ENCODE measurements around the gene PTPN3. TPM values are rescaled to one million over a fixed set of nuclear protein-coding genes. Genes with fewer than 3 reads are reported as not detected.
"Not testable (repeated sequence)": the region's sequence is repeated elsewhere in the genome, so short reads cannot be mapped to it uniquely, and the experiment has no call there.

Gene PTPN3
- total RNA-seq, 2 experiments from 2014 or later, result not detected

DNA sequence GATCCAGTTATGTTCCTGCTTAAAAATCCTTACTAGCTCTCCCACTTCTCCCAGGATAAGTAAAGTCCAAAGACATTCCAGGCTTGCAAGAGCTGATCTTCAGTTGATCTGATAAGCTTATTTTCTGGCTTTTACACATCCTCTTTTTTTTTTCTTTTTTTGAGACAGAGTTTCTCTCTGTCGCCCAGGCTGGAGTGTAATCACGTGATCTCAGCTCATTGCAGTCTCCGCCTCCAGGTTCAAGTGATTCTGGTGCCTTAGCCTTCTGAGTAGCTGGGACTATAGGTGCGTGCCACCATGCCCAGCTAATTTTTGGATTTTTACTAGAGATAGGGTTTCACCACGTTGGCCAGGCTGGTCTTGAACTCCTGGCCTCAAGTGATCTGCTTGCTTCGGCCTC lies 37.3 kb upstream of the PTPN3 start:
- TF ChIP-seq, protein P1, sequence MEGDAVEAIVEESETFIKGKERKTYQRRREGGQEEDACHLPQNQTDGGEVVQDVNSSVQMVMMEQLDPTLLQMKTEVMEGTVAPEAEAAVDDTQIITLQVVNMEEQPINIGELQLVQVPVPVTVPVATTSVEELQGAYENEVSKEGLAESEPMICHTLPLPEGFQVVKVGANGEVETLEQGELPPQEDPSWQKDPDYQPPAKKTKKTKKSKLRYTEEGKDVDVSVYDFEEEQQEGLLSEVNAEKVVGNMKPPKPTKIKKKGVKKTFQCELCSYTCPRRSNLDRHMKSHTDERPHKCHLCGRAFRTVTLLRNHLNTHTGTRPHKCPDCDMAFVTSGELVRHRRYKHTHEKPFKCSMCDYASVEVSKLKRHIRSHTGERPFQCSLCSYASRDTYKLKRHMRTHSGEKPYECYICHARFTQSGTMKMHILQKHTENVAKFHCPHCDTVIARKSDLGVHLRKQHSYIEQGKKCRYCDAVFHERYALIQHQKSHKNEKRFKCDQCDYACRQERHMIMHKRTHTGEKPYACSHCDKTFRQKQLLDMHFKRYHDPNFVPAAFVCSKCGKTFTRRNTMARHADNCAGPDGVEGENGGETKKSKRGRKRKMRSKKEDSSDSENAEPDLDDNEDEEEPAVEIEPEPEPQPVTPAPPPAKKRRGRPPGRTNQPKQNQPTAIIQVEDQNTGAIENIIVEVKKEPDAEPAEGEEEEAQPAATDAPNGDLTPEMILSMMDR (conservative IDR thresholded peaks at IDR 0.05; ENCODE audit: low read length), result no peak
- no peak for TF ChIP-seq EZH2phosphoT487 (IDR thresholded peaks at IDR 0.05; ENCODE audit: borderline replicate concordance, low read depth, low read length)
- Histone ChIP-seq H3K4me1 (ENCODE audit: insufficient read depth, low read length, poor library complexity, severe bottlenecking) (no peaks in the 10 kb centered on the region), H3K9me2 (ENCODE audit: insufficient read depth, low read length) (no peaks in the 10 kb centered on the region), H3K36me3 (ENCODE audit: insufficient read depth, low read length) (no peaks in the 10 kb centered on the region), H2AFZ (ENCODE audit: low read length) (no peak overlapping the region), H3K4me2 (ENCODE audit: low read length) (no peak overlapping the region), H4K20me1 (ENCODE audit: insufficient read depth, low read length) (no peaks in the 10 kb centered on the region), H3K27ac (ENCODE audit: low read depth, low read length, poor library complexity, severe bottlenecking) (no peak overlapping the region), H3K79me2 (ENCODE audit: insufficient read depth, low read depth, low read length) (no peaks in the 10 kb centered on the region), H3K9me3 (ENCODE audit: low read length) (no peaks in the 10 kb centered on the region), H3K4me3 (ENCODE audit: low read depth, low read length, poor library complexity, severe bottlenecking) (no peak overlapping the region)
- DNase-seq (ENCODE audit: low spot score), result no peak
- no TSS peak for BruUV-seq (replicated peaks)
- intact Hi-C loops (cut with micrococcal nuclease; ENCODE audit: unreplicated experiment), result no loop called here
- ChIA-PET POLR2A (no interaction called here), CTCF (ENCODE audit: unreplicated experiment) (no interaction called here)

DNA sequence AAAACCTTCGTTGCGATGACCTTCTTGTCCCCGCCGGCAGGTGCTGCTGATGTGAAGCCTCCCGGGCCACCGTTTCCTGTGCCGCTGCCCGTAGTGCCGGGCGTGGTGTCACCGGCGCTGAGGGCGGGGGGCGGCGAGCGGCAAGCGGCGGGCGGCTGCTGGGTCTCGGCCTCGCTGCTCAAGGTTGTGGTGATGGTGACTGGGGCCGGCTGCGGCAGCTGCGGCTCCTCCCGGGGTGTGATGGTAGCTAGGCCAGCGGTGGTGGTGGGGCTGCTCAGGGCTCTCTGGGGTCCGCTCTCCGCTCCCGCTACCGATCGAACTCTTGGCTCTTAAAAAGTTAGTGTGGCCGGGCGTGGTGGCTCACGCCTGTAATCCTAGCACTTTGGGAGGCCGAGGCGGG lies 36.0 kb upstream of the PTPN3 start:
- Histone ChIP-seq H3K4me3 (ENCODE audit: low read depth, low read length, poor library complexity, severe bottlenecking) (no peak overlapping the region), H2AFZ (ENCODE audit: low read length) (no peak overlapping the region), H3K4me2 (ENCODE audit: low read length) (no peak overlapping the region), H4K20me1 (ENCODE audit: insufficient read depth, low read length) (no peaks in the 10 kb centered on the region), H3K9me3 (ENCODE audit: low read length) (no peaks in the 10 kb centered on the region), H3K36me3 (ENCODE audit: insufficient read depth, low read length) (no peaks in the 10 kb centered on the region), H3K27ac (ENCODE audit: low read depth, low read length, poor library complexity, severe bottlenecking) (no peak overlapping the region), H3K9me2 (ENCODE audit: insufficient read depth, low read length) (no peaks in the 10 kb centered on the region), H3K4me1 (ENCODE audit: insufficient read depth, low read length, poor library complexity, severe bottlenecking) (no peaks in the 10 kb centered on the region), H3K79me2 (ENCODE audit: insufficient read depth, low read depth, low read length) (no peaks in the 10 kb centered on the region)
- POLR2A ChIA-PET, result no interaction called here
- DNase-seq (ENCODE audit: low spot score), result no peak
- intact Hi-C loops (cut with micrococcal nuclease; ENCODE audit: unreplicated experiment), result no loop called here
- no peak for TF ChIP-seq EZH2phosphoT487 (IDR thresholded peaks at IDR 0.05; ENCODE audit: borderline replicate concordance, low read depth, low read length)
- TF ChIP-seq, protein P1 (conservative IDR thresholded peaks at IDR 0.05; ENCODE audit: low read length), result no peak
- CTCF ChIA-PET (ENCODE audit: unreplicated experiment), result no interaction called here
- no TSS peak for BruUV-seq (replicated peaks)

DNA sequence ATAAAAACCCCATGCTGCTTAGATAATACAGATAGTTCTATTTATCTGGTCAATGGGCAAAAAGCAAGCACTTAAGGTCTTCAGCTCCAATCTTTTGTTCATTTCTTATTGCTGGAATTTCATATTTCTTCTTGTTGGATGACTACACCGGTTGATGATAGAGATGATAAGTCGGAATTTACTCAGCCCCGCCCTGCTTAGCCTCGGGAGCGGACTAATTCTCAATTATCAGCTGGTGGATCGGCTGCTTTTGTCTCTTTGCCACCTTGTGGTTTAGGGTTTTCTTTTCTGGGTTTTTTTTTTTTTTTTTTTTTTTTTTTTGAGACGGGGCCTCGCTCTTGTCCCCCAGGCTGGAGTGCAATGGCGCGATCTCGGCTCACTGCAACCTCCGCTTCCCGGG lies 34.5 kb upstream of the PTPN3 start:
- H3K4me3 ChIP-seq (ENCODE audit: low read depth, low read length, poor library complexity, severe bottlenecking); H3K9me3 ChIP-seq (ENCODE audit: low read length); H3K4me1 ChIP-seq (ENCODE audit: insufficient read depth, low read length, poor library complexity, severe bottlenecking); H3K4me2 ChIP-seq (ENCODE audit: low read length); H3K36me3 ChIP-seq (ENCODE audit: insufficient read depth, low read length); H3K27ac ChIP-seq (ENCODE audit: low read depth, low read length, poor library complexity, severe bottlenecking); BruUV-seq (replicated peaks); POLR2A ChIA-PET; H3K9me2 ChIP-seq (ENCODE audit: insufficient read depth, low read length); H2AFZ ChIP-seq (ENCODE audit: low read length); H3K79me2 ChIP-seq (ENCODE audit: insufficient read depth, low read depth, low read length); H4K20me1 ChIP-seq (ENCODE audit: insufficient read depth, low read length); intact Hi-C loops (cut with micrococcal nuclease; ENCODE audit: unreplicated experiment); DNase-seq (ENCODE audit: low spot score); CTCF ChIA-PET (ENCODE audit: unreplicated experiment): not testable (repeated sequence)
